NB4 (cell line): ENCODE results near the gene C12orf56.

Experiments
- DNase-seq: peaks from one replicate; pipeline ENCODE4 v3.0.0; 2010; ENCODE audit warnings: low read depth
- H3K4me3 ChIP-seq: one replicate; pipeline ENCODE4 v1.5.1; 2011; ENCODE audit warnings: mild to moderate bottlenecking, low read depth, low read length, moderate library complexity
- MYC ChIP-seq: IDR thresholded peaks from 2 replicates; pipeline ENCODE4 v1.6.1; 2011; ENCODE audit warnings: low read depth, low read length
- POLR2A ChIP-seq: IDR thresholded peaks from 2 replicates; pipeline ENCODE4 v1.6.1; 2011; ENCODE audit warnings: mild to moderate bottlenecking; ENCODE audit not compliant: insufficient read length; ENCODE audit errors: extremely low read depth
- TF ChIP-seq, protein P1 (sequence below): IDR thresholded peaks from 2 replicates; pipeline ENCODE4 v1.6.1; 2011; ENCODE audit warnings: low read depth, low read length
- TF ChIP-seq, protein P2 (sequence below): IDR thresholded peaks from one replicate; pipeline ENCODE4 v1.5.1; 2012; ENCODE audit warnings: low read depth, low read length

Gene C12orf56, protein sequence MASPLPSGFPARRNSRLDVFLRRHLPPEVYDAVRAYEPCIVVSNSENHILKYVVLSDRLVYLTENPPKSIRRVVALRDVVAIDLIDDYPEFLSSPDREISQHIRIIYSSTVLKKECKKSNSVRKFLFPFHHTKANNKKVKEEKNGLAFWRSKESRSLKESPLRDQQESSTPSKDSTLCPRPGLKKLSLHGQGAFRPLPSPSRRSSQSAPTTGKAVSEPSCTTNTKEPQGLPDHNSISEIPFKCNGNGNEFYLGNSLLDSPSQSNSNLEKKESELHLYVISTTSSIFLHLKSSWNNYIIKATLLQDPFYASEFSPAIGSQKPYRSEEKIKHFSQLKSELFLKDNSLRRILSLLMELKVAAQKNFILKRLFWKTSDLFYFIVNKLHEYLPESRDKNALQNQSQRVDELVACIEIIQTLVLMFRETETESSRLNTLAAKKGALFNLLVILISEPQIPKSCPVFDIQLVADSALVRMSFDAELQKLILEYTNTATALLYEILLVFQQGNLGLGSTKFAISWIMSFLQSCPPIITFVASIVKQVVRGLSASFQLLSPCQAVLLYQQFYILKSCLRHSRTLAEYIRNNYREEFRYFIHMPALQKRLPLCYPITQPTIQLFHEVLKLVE

DNA sequence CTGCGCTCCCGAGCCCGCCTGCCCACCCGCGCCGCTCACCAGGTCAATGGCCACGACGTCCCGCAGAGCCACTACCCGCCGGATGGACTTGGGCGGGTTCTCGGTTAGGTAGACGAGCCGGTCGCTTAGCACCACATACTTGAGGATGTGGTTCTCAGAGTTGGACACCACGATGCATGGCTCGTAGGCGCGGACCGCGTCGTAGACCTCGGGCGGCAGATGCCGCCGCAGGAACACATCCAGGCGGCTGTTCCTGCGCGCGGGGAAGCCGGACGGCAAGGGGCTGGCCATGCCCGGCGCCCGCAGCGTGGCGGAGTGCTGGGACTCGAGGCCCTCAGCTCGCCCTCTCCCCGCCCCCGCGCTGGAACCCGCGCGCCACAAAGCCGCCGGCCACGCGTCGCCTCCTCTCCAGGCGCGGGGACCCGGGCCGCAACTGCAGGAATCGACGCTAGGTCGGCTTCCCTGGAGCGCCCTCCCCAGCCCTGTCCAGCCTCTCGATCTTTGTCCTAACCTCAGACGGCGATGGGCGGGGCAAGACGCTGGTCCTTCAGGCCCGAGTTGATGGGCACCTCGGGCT lies at the start of gene C12orf56:
TSS of gene C12orf56 (minus strand) at position 484 of the 577 bp plus-strand sequence. CDS start at position 291, 193 bp downstream.
- no peak within 1 kb of the TSS for H3K4me3 ChIP-seq
- TF ChIP-seq MYC (no peak), POLR2A (no peak)
- TF ChIP-seq, protein P1, sequence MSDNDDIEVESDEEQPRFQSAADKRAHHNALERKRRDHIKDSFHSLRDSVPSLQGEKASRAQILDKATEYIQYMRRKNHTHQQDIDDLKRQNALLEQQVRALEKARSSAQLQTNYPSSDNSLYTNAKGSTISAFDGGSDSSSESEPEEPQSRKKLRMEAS: no peak
- TF ChIP-seq, protein P2, sequence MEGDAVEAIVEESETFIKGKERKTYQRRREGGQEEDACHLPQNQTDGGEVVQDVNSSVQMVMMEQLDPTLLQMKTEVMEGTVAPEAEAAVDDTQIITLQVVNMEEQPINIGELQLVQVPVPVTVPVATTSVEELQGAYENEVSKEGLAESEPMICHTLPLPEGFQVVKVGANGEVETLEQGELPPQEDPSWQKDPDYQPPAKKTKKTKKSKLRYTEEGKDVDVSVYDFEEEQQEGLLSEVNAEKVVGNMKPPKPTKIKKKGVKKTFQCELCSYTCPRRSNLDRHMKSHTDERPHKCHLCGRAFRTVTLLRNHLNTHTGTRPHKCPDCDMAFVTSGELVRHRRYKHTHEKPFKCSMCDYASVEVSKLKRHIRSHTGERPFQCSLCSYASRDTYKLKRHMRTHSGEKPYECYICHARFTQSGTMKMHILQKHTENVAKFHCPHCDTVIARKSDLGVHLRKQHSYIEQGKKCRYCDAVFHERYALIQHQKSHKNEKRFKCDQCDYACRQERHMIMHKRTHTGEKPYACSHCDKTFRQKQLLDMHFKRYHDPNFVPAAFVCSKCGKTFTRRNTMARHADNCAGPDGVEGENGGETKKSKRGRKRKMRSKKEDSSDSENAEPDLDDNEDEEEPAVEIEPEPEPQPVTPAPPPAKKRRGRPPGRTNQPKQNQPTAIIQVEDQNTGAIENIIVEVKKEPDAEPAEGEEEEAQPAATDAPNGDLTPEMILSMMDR: no peak
- no peak for DNase-seq

DNA sequence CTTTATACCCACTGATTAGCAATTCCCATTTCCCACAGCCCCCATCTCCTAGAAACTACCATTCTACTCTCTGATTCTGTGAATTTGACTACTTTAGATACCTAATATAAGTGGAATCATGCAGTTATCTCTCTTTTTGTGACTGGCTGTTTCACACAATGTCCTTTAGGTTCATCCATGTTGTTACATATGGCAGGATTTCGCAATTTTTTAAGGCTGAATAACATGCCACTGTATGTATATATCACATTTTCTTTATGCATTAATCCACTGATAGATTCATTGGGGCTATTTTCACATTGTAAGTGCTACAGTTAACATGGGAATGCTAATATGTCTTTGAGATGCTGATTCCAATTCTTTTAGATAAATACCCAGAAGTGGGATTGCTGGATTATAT lies 49.5 kb upstream of the C12orf56 start:
- H3K4me3 ChIP-seq: no peak overlapping the region
- TF ChIP-seq MYC: no peak
- TF ChIP-seq, protein P2: no peak
- TF ChIP-seq, protein P1: no peak
- DNase-seq: no peak

DNA sequence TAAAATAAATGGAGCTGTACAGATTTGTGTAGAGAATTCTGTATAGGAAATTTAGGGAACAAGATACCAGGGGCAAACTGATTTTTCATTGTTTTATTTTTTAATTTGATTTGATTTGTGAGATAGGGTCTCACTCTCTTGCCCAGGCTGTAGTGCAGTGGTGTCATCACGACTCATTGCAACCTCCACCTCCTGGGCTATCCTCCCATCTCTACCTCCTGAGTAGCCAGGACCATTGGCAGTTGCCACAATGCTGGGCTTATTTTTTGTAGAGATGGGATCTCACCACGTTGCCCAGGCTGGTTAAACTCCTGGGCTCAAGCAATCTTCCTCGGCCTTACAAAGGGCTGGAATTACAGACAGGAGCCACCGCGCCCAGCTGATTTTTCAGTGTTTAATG lies 43.4 kb upstream of the C12orf56 start:
- no peak overlapping the region for H3K4me3 ChIP-seq
- no peak for TF ChIP-seq POLR2A
- TF ChIP-seq, protein P1: no peak
- TF ChIP-seq, protein P2: no peak
- TF ChIP-seq MYC: no peak
- DNase-seq: no peak

DNA sequence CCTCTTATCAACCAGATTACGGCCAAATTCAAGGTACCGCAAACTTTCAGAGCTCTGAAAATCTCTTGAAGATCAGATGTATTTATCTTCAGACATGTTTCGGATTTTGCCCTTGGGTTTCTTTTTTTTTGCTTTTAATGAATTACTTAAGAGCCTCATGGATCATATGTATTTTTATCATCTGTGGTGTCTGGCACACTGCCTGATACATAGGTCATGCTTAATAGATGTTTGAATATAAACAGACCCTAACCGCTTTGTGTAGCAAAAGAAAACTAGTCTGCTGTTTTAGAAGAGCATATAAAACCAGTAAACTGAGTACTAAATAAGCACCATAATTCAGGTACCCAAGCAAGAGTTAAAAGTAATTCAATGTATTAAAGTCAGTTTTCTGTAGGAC lies 41.2 kb upstream of the C12orf56 start:
- DNase-seq: no peak
- no peak overlapping the region for H3K4me3 ChIP-seq

DNA sequence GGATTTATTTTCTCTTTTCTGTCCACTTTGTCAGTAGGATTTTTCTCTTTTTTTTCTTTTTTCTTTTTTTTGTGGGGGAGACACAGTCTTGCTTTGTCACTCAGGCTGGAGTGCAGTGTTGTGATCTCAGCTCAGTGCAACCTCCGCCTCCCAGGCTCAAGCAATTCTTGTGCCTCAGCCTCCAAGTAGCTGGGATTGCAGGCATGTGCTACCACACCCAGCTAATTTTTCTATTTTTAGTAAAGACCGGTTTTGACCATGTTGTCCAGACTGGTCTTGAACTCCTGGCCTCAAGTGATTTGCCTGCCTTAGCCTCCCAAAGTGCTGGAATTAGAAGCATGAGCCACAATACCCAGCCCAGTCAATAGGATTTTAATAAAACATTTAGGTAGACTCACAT lies 40.3 kb upstream of the C12orf56 start:
- DNase-seq: no peak
- H3K4me3 ChIP-seq: no peak overlapping the region
- no peak for TF ChIP-seq POLR2A
- no peak for TF ChIP-seq MYC
- TF ChIP-seq, protein P2: no peak

More for the DNA sequence above, 41.2 kb upstream of the C12orf56 start:
- TF ChIP-seq, protein P2: no peak
- no peak for TF ChIP-seq POLR2A
- TF ChIP-seq MYC: no peak
- TF ChIP-seq, protein P1: no peak
